Prostate gland (tissue), 2 donors: ENCODE results near the gene NR3C1.

ENCODE experiments used
- CTCF ChIP-seq, 4 experiments: fragments of 200-600 bp in 2 of 4; fragments of 450-650 bp in 2 of 4; sonication (generic) in 2 of 4; IDR thresholded peaks; 1 replicate in 3 of 4; 2 replicates in 1 of 4; pipeline ENCODE4 v1.5.1; 2016 to 2019; ENCODE audit warnings: antibody characterized with exemption in 4 of 4, mild to moderate bottlenecking in 2 of 4, moderate library complexity in 2 of 4
- POLR2A ChIP-seq: fragments of 450-650 bp; IDR thresholded peaks from one replicate; pipeline ENCODE4 v1.6.1; 2016; ENCODE audit warnings: antibody characterized with exemption, mild to moderate bottlenecking
- POLR2AphosphoS5 ChIP-seq: sonication (generic); formaldehyde crosslinking; IDR thresholded peaks from one replicate; pipeline ENCODE4 v1.6.1; 2017; ENCODE audit warnings: antibody characterized with exemption

- TF ChIP-seq CTCF (IDR thresholded peaks at IDR 0.05) (no peak), POLR2A (no peak), POLR2AphosphoS5 (no peak)
These were observed 53.1 kb downstream of the NR3C1 start for GRCh38 chr5:143350341-143350740.
